ENCODE results near the gene DGKQ.

- TF ChIP-seq CTCF (IDR thresholded peaks at IDR 0.05) = no peak
- no peak for TF ChIP-seq POLR2A (IDR thresholded peaks at IDR 0.05)
Observed at GRCh38 chr4:1011666-1012033, 38.3 kb upstream of the DGKQ start.
